Measurements from ENCODE around the gene SLC16A5. TPM values are rescaled to one million over a fixed set of nuclear protein-coding genes. Genes with fewer than 3 reads are reported as not detected.
A peak's percentile ranks its signal among the peaks of the same experiment; 100 is the strongest.

SLC16A5 gene
- total RNA-seq, 4 donors from 2014 or later = 1.5 to 7.9 (median 6.9) TPM

DNA sequence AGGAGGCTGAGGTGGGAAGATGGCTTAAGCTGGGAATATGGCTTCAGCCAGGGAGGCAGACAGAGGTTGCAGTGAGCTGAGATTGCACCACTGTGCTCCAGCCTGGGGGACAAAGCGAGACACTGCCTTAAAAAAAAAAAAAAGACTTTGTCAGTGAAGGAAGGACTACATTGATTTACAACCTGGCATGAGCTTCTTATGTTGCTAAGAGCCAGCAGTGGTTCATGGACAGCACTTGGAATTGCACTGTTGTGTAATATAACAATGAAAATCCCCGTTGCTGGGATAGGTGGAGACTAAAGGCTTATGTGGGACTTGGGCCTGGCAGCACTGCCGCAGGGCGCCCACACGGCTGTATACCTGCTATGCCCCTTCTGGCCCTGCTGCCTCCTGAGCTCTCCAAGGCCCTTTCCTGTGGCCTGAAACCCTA is 14.1 kb upstream of the SLC16A5 start:
- no peak for TF ChIP-seq POLR2A (IDR thresholded peaks at IDR 0.05)
- TF ChIP-seq, protein P1, sequence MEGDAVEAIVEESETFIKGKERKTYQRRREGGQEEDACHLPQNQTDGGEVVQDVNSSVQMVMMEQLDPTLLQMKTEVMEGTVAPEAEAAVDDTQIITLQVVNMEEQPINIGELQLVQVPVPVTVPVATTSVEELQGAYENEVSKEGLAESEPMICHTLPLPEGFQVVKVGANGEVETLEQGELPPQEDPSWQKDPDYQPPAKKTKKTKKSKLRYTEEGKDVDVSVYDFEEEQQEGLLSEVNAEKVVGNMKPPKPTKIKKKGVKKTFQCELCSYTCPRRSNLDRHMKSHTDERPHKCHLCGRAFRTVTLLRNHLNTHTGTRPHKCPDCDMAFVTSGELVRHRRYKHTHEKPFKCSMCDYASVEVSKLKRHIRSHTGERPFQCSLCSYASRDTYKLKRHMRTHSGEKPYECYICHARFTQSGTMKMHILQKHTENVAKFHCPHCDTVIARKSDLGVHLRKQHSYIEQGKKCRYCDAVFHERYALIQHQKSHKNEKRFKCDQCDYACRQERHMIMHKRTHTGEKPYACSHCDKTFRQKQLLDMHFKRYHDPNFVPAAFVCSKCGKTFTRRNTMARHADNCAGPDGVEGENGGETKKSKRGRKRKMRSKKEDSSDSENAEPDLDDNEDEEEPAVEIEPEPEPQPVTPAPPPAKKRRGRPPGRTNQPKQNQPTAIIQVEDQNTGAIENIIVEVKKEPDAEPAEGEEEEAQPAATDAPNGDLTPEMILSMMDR (IDR thresholded peaks at IDR 0.05 in 4 of 5, conservative IDR thresholded peaks at IDR 0.05 in 1 of 5) = no peak
- intact Hi-C loops (cut with DNase I; ENCODE audit: low total_unique reads) = no loop called here
- H3K9me3 ChIP-seq = no peaks in the 10 kb centered on the region
- no peaks in the 10 kb centered on the region for H3K36me3 ChIP-seq
- H3K27ac ChIP-seq = peak overlapping the region in 3 of 4 donors; percentile 13 to 41 (median 18)
- H3K4me3 ChIP-seq = no peak overlapping the region
- no peaks in the 10 kb centered on the region for H3K27me3 ChIP-seq
- ATAC-seq (peak; percentile 70 to 73), DNase-seq (peak in 1 of 2 donors; percentile 50)
- in situ Hi-C loops (cut with MboI; ENCODE audit: low sequenced_read_pairs in 4 of 4) = no loop called here
- H3K4me1 ChIP-seq = peaks cover 14 to 27% of the 10 kb centered on the region in 2 donors

DNA sequence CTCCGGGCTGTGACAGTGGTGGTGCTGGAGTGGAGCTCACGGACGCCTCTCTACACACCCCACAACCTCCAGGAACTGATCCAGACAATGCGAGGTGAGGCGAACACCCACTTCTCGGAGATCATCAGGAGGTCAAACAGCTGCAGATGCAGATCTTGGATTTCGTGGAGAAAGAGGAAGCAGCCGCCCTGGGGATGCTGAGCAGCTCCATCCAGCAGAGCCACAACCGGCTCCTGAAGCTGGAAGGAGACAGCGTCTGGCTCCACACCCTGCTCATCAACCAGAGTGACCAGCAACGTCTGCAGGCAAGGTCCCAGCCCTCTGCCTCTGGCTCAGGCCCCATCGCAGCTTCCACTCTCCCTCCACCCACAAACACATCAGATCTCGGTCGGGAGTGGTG is 13.2 kb upstream of the SLC16A5 start:
- ATAC-seq (no peak), DNase-seq (no peak)
- in situ Hi-C loops (cut with MboI; ENCODE audit: low sequenced_read_pairs in 4 of 4) (no loop called here), intact Hi-C loops (cut with DNase I; ENCODE audit: low total_unique reads) (no loop called here)
- Histone ChIP-seq H3K4me3 (no peak overlapping the region), H3K27ac (no peak overlapping the region), H3K27me3 (no peaks in the 10 kb centered on the region), H3K36me3 (no peaks in the 10 kb centered on the region), H3K9me3 (no peaks in the 10 kb centered on the region), H3K4me1 (peaks cover 20 to 27% of the 10 kb centered on the region in 2 donors)
- no peak for TF ChIP-seq POLR2A (IDR thresholded peaks at IDR 0.05)
- TF ChIP-seq, protein P1 (IDR thresholded peaks at IDR 0.05 in 4 of 5, conservative IDR thresholded peaks at IDR 0.05 in 1 of 5) = no peak

DNA sequence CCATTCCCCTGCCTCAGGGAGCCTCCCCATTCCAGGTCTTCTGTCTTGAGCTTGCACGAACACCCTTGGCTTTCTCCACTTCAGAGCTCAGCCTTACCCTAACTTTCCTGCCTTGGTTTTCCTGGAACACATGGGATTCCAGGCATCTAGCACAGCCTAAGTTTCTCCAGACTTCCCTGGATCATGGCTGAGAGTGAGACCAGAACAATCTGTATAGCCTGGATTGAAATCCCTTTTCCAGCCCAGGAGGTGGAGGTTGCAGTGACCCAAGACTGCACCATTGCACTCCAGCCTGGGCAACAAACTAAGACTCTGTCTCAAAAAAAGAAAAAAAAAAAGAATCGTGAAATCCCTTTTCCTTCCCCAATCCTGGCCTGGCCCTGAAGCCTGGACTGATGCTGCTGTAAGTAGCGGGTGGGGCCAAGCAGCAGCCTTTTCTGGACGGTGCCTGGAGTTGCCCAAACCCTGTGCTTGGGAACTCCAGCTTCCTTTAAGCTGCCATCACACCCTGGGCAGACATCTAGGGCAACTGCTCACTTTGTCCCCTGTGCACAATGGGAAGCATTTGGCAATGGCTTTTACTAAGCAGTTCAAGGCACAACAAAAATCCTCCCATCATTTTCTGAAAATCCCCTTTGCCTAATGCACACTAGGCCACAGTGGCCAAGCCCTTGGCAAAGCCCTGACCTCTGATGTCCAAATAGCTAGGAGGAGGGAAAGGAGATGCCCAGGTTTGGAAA is 12.0 kb upstream of the SLC16A5 start:
- Histone ChIP-seq H3K27me3 (no peaks in the 10 kb centered on the region), H3K36me3 (no peaks in the 10 kb centered on the region), H3K27ac (no peak overlapping the region), H3K9me3 (no peaks in the 10 kb centered on the region), H3K4me3 (no peak overlapping the region), H3K4me1 (peaks cover 20 to 30% of the 10 kb centered on the region in 2 donors)
- in situ Hi-C loops (cut with MboI; ENCODE audit: low sequenced_read_pairs in 4 of 4) (no loop called here), intact Hi-C loops (cut with DNase I; ENCODE audit: low total_unique reads) (no loop called here)
- TF ChIP-seq, protein P1 (IDR thresholded peaks at IDR 0.05 in 4 of 5, conservative IDR thresholded peaks at IDR 0.05 in 1 of 5) = no peak
- TF ChIP-seq POLR2A (IDR thresholded peaks at IDR 0.05) = no peak
- ATAC-seq (no peak), DNase-seq (no peak)

DNA sequence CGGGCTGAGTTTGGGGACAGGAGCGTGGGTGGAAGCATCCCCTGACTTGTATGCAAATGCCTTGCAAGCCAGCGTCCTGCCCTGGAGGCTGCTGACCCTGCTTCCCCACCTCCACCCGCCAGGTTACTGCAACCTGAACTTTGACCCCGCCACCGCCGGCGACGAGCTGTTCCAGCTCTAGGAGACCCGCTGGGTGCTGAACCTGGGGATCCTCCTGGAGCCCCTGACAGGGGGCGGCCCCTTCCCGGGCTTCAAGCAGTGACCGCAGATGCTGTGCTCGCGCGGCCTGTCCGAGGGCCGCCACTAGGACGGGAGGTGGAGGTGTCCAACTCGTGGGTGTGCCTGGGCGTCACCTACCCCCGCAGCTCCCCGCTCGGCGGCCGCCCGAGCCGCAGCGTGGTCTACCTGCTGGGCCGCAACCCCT is 10.7 kb upstream of the SLC16A5 start:
- no peak for TF ChIP-seq POLR2A (IDR thresholded peaks at IDR 0.05)
- TF ChIP-seq, protein P1 (IDR thresholded peaks at IDR 0.05 in 4 of 5, conservative IDR thresholded peaks at IDR 0.05 in 1 of 5) = no peak
- Histone ChIP-seq H3K4me3 (peak overlapping the region; percentile 54 to 81 (median 62)), H3K27me3 (no peaks in the 10 kb centered on the region), H3K27ac (peak overlapping the region; percentile 65 to 79 (median 78)), H3K36me3 (no peaks in the 10 kb centered on the region), H3K4me1 (peaks cover 14 to 29% of the 10 kb centered on the region in 2 donors), H3K9me3 (no peaks in the 10 kb centered on the region)
- DNase-seq (no peak), ATAC-seq (no peak)
- in situ Hi-C loops (cut with MboI; ENCODE audit: low sequenced_read_pairs in 4 of 4) (no loop called here), intact Hi-C loops (cut with DNase I; ENCODE audit: low total_unique reads) (no loop called here)
